Progenitor cell of endocrine pancreas (in vitro differentiated cells): ENCODE results near the gene C1QL2. TPM values are rescaled to one million over a fixed set of nuclear protein-coding genes. Genes with fewer than 3 reads are reported as not detected.

Source experiments
- DNase-seq: peaks from one replicate; pipeline ENCODE4 v3.0.0; 2021; ENCODE audit warnings: low spot score; ENCODE audit not compliant: unreplicated experiment
- H3K27ac Mint-ChIP-seq: 2 replicates; pipeline ENCODE4 v1.8.0; 2021; ENCODE audit warnings: mild to moderate bottlenecking, moderate library complexity, mixed read lengths
- H3K27me3 Mint-ChIP-seq: 2 replicates; pipeline ENCODE4 v1.8.0; 2021; ENCODE audit warnings: mixed read lengths
- H3K36me3 Mint-ChIP-seq: 2 replicates; pipeline ENCODE4 v1.8.0; 2022; ENCODE audit warnings: mixed read lengths; ENCODE audit not compliant: insufficient read depth
- H3K4me1 Mint-ChIP-seq: 2 replicates; pipeline ENCODE4 v1.8.0; 2021; ENCODE audit warnings: low read depth, mixed read lengths
- H3K4me3 Mint-ChIP-seq: 2 replicates; pipeline ENCODE4 v1.8.0; 2021; ENCODE audit warnings: low read depth, mild to moderate bottlenecking, moderate library complexity, mixed read lengths
- H3K9me3 Mint-ChIP-seq: 2 replicates; pipeline ENCODE4 v1.8.0; 2021; ENCODE audit warnings: low read depth, mixed read lengths
- CTCF ChIP-seq: fragments of 200-600 bp; sonication (generic); IDR thresholded peaks from one replicate; pipeline ENCODE4 v1.5.0; 2021; ENCODE audit warnings: antibody characterized with exemption, mild to moderate bottlenecking; ENCODE audit not compliant: unreplicated experiment
- total RNA-seq: library from RNA; stranded (reverse); gene quantifications from 2 replicates; pipeline ENCODE4 v1.2.1, GENCODE V29; 2021

C1QL2 gene
- total RNA-seq, 1 donor from 2014 or later = 0.14 TPM

- H3K4me3 Mint-ChIP-seq = no peak overlapping the region
- no peaks in the 10 kb centered on the region for H3K9me3 Mint-ChIP-seq
- no peaks in the 10 kb centered on the region for H3K4me1 Mint-ChIP-seq
- no peak for DNase-seq
- TF ChIP-seq CTCF = no peak
- H3K27ac Mint-ChIP-seq = no peak overlapping the region
- H3K36me3 Mint-ChIP-seq = no peaks in the 10 kb centered on the region
- peaks cover 9% of the 10 kb centered on the region for H3K27me3 Mint-ChIP-seq
Observed at GRCh38 chr2:119174993-119175347, 16.4 kb upstream of the C1QL2 start.

GRCh38 chr2:119174216-119174992, 15.9 kb upstream of the C1QL2 start:
- no peak overlapping the region for H3K4me3 Mint-ChIP-seq
- no peaks in the 10 kb centered on the region for H3K36me3 Mint-ChIP-seq
- peaks cover 15% of the 10 kb centered on the region for H3K27me3 Mint-ChIP-seq
- no peak overlapping the region for H3K27ac Mint-ChIP-seq
- TF ChIP-seq CTCF = peak; percentile 72
- H3K9me3 Mint-ChIP-seq = no peaks in the 10 kb centered on the region
- no peaks in the 10 kb centered on the region for H3K4me1 Mint-ChIP-seq
- peak; percentile 53 for DNase-seq

GRCh38 chr2:119173556-119174060, 15.1 kb upstream of the C1QL2 start:
- Mint-ChIP-seq H3K36me3 (no peaks in the 10 kb centered on the region), H3K27ac (no peak overlapping the region), H3K4me3 (no peak overlapping the region), H3K4me1 (no peaks in the 10 kb centered on the region), H3K9me3 (no peaks in the 10 kb centered on the region), H3K27me3 (peaks cover 22% of the 10 kb centered on the region)
- DNase-seq = no peak
- no peak for TF ChIP-seq CTCF

GRCh38 chr2:119170504-119170903, 12.0 kb upstream of the C1QL2 start:
- DNase-seq = no peak
- H3K9me3 Mint-ChIP-seq = no peaks in the 10 kb centered on the region
- H3K4me3 Mint-ChIP-seq = no peak overlapping the region

GRCh38 chr2:119169717-119170116, 11.2 kb upstream of the C1QL2 start:
- no peaks in the 10 kb centered on the region for H3K4me1 Mint-ChIP-seq
- no peak overlapping the region for H3K27ac Mint-ChIP-seq
- no peaks in the 10 kb centered on the region for H3K9me3 Mint-ChIP-seq
- H3K27me3 Mint-ChIP-seq = peaks cover 48% of the 10 kb centered on the region
- TF ChIP-seq CTCF = no peak
- DNase-seq = no peak
- no peak overlapping the region for H3K4me3 Mint-ChIP-seq
- H3K36me3 Mint-ChIP-seq = no peaks in the 10 kb centered on the region

More at GRCh38 chr2:119170504-119170903, 12.0 kb upstream of the C1QL2 start:
- H3K27ac Mint-ChIP-seq = no peak overlapping the region
- H3K27me3 Mint-ChIP-seq = peaks cover 40% of the 10 kb centered on the region
- no peaks in the 10 kb centered on the region for H3K4me1 Mint-ChIP-seq
- no peaks in the 10 kb centered on the region for H3K36me3 Mint-ChIP-seq
- no peak for TF ChIP-seq CTCF
